DND-41 (cell line): ENCODE data around the gene ABI3.

ENCODE experiments used
- ATAC-seq: fragments of 200-7000 bp; cut with Tn5 transposase; 3 replicates; pipeline ENCODE4 v1.9.1; 2021; ENCODE audit warnings: low read depth; ENCODE audit not compliant: insufficient read depth
- DNase-seq: peaks from one replicate; pipeline ENCODE4 v3.0.0-alpha.2; 2020
- H2AFZ ChIP-seq: 2 replicates; pipeline ENCODE4 v1.6.0; 2012; ENCODE audit warnings: low read depth, low read length
- H3K27ac ChIP-seq: 2 replicates; pipeline ENCODE4 v1.5.1; 2012; ENCODE audit warnings: low read length, inconsistent platforms
- H3K27me3 ChIP-seq: fragments of 200-600 bp; sonication (generic); 2 replicates; pipeline ENCODE4 v1.6.0; 2012; ENCODE audit warnings: low read length, mild to moderate bottlenecking, inconsistent platforms; ENCODE audit not compliant: insufficient read depth, poor library complexity
- H3K36me3 ChIP-seq: 2 replicates; pipeline ENCODE4 v1.5.1; 2012; ENCODE audit warnings: low read length, inconsistent platforms; ENCODE audit not compliant: insufficient read depth
- H3K4me1 ChIP-seq: 2 replicates; pipeline ENCODE4 v1.5.1; 2012; ENCODE audit warnings: mild to moderate bottlenecking, low read length; ENCODE audit not compliant: insufficient read depth
- H3K4me2 ChIP-seq: 2 replicates; pipeline ENCODE4 v1.6.0; 2012; ENCODE audit warnings: mild to moderate bottlenecking, moderate library complexity, low read length, inconsistent platforms; ENCODE audit not compliant: insufficient read depth
- H3K4me3 ChIP-seq, 2 experiments: fragments of 200-600 bp in 1 of 2; shearing (Covaris generic) in 1 of 2; 2 replicates each; pipeline ENCODE4 v1.5.1; 2012 to 2016; ENCODE audit warnings: inconsistent platforms in 2 of 2, low read length in 2 of 2, mild to moderate bottlenecking in 2 of 2, low read depth in 1 of 2, moderate library complexity in 1 of 2
- H3K79me2 ChIP-seq: 2 replicates; pipeline ENCODE4 v1.6.0; 2012; ENCODE audit warnings: low read length, inconsistent platforms; ENCODE audit not compliant: insufficient read depth
- H3K9ac ChIP-seq: 2 replicates; pipeline ENCODE4 v1.6.0; 2012; ENCODE audit warnings: low read depth, mild to moderate bottlenecking, inconsistent platforms, low read length, moderate library complexity
- H3K9me3 ChIP-seq: 2 replicates; pipeline ENCODE4 v1.5.1; 2012; ENCODE audit warnings: low read length, moderate library complexity, mild to moderate bottlenecking, inconsistent platforms; ENCODE audit not compliant: insufficient read depth, severe bottlenecking
- H4K20me1 ChIP-seq: 2 replicates; pipeline ENCODE4 v1.6.0; 2012; ENCODE audit warnings: low read length; ENCODE audit not compliant: insufficient read depth
- CTCF ChIP-seq: IDR thresholded peaks from 2 replicates; pipeline ENCODE4 v1.5.1; 2012; ENCODE audit warnings: borderline replicate concordance, low read length, moderate library complexity, mild to moderate bottlenecking; ENCODE audit not compliant: poor library complexity, severe bottlenecking; ENCODE audit errors: extremely low read depth
- EZH2 ChIP-seq: IDR thresholded peaks from 3 replicates; pipeline ENCODE4 v1.6.1; 2012; ENCODE audit warnings: borderline replicate concordance, low read depth, mild to moderate bottlenecking, moderate library complexity, low read length, inconsistent platforms; ENCODE audit not compliant: severe bottlenecking

The ABI3 gene

DNA sequence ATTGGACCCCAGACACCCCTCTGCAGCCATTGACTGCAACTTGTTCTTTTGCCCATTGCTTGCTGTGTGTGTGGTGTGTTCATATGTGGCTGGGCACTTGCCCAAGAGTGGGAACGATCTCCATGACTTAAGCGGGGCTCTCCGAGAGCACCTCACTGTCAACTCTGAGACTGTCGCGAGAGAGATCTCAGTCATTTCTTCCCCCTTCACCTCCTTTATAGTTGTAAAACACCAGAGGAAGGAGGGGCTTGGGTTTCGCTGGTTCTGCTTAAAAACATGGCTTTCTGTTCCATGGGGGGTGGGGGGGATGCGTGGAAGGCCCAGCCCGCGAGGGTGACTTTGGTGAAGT is 12.6 kb downstream of the ABI3 start:
- Histone ChIP-seq H3K9me3 (no peaks in the 10 kb centered on the region), H3K4me3 (no peak overlapping the region), H3K79me2 (no peaks in the 10 kb centered on the region), H2AFZ (no peak overlapping the region), H4K20me1 (peaks cover 4% of the 10 kb centered on the region; the same call in 1 of the 2 replicates), H3K4me1 (peaks cover 8% of the 10 kb centered on the region), H3K4me2 (no peak overlapping the region), H3K27ac (no peak overlapping the region), H3K9ac (no peak overlapping the region), H3K27me3 (no peaks in the 10 kb centered on the region), H3K36me3 (peaks cover 24% of the 10 kb centered on the region)
- no peak for DNase-seq
- ATAC-seq = no peak
- TF ChIP-seq EZH2 (no peak), CTCF (no peak)

GRCh38 chr17:49223517-49224197 is 13.2 kb downstream of the ABI3 start:
- no peaks in the 10 kb centered on the region for H3K79me2 ChIP-seq
- DNase-seq = peak; percentile 45
- no peak overlapping the region for H3K4me2 ChIP-seq
- H3K4me3 ChIP-seq = no peak overlapping the region
- TF ChIP-seq CTCF (peak; percentile 80), EZH2 (no peak)
- H3K9ac ChIP-seq = no peak overlapping the region
- H3K36me3 ChIP-seq = peaks cover 21% of the 10 kb centered on the region
- peaks cover 4% of the 10 kb centered on the region; the same call in 1 of the 2 replicates for H4K20me1 ChIP-seq
- no peak overlapping the region for H3K27ac ChIP-seq
- no peaks in the 10 kb centered on the region for H3K9me3 ChIP-seq
- no peaks in the 10 kb centered on the region for H3K27me3 ChIP-seq
- H3K4me1 ChIP-seq = peaks cover 5% of the 10 kb centered on the region; the same call in 1 of the 2 replicates
- ATAC-seq = no peak
- H2AFZ ChIP-seq = no peak overlapping the region

- H4K20me1 ChIP-seq = peaks cover 4% of the 10 kb centered on the region; the same call in 1 of the 2 replicates
- no peak overlapping the region for H3K27ac ChIP-seq
- peaks cover 14% of the 10 kb centered on the region for H3K36me3 ChIP-seq
- no peak overlapping the region for H2AFZ ChIP-seq
- peaks cover 1% of the 10 kb centered on the region for H3K27me3 ChIP-seq
- TF ChIP-seq CTCF (no peak), EZH2 (no peak)
- H3K4me2 ChIP-seq = no peak overlapping the region
- no peak for ATAC-seq
- H3K4me3 ChIP-seq = no peak overlapping the region
- no peaks in the 10 kb centered on the region for H3K4me1 ChIP-seq
- no peaks in the 10 kb centered on the region for H3K9me3 ChIP-seq
- no peak overlapping the region for H3K9ac ChIP-seq
- DNase-seq = no peak
- H3K79me2 ChIP-seq = no peaks in the 10 kb centered on the region
Measured at GRCh38 chr17:49224198-49224996, 13.9 kb downstream of the ABI3 start.
